Measurements from ENCODE around the gene MYH10. TPM values are rescaled to one million over a fixed set of nuclear protein-coding genes. Genes with fewer than 3 reads are reported as not detected.
A peak's percentile ranks its signal among the peaks of the same experiment; 100 is the strongest.

The MYH10 gene
- total and polyA plus RNA-seq, 9 of the 15 experiments (the other 6 are each of a cell fraction or from before 2014, with no cell fraction given): 16.3 to 95.3 (median 39.7) TPM

- TF ChIP-seq VEZF1 (CRISPR knock-in tag; IDR thresholded peaks at IDR 0.05) (peak; percentile 41; the same call in 1 of the 2 replicates), CXXC5 (CRISPR knock-in tag; IDR thresholded peaks at IDR 0.05) (peak; percentile 23; the same call in 1 of the 2 replicates), MAFG (tag; conservative IDR thresholded peaks at IDR 0.05) (no peak), HDAC1 (IDR thresholded peaks at IDR 0.05) (peak in 1 of 2 experiments; percentile 11; a peak in 2 of 4 replicates), MYBL2 (IDR thresholded peaks at IDR 0.05; ENCODE audit: low read depth) (no peak), MYBL2 (CRISPR knock-in tag; IDR thresholded peaks at IDR 0.05; ENCODE audit: borderline replicate concordance) (no peak), TBL1XR1 (IDR thresholded peaks at IDR 0.05; ENCODE audit: low read length in 2 of 2) (no peak), EGR1 (conservative IDR thresholded peaks at IDR 0.05) (peak; percentile 70), EP400 (IDR thresholded peaks at IDR 0.05) (peak; percentile 42; the same call in 1 of the 2 replicates), HES1 (IDR thresholded peaks at IDR 0.05; ENCODE audit: low read depth) (0 out of 2 replicates have a peak, but pooled peaks have one; percentile 13), SAP30 (IDR thresholded peaks at IDR 0.05; ENCODE audit: borderline replicate concordance, insufficient read depth, low read depth, low read length, poor library complexity, severe bottlenecking) (peak; percentile 51), RBBP5 (IDR thresholded peaks at IDR 0.05; ENCODE audit: borderline replicate concordance, insufficient read depth, low read length, poor library complexity, severe bottlenecking) (peak; percentile 52), ZNF764 (CRISPR knock-in tag; IDR thresholded peaks at IDR 0.05; ENCODE audit: low read depth) (no peak), E2F6 (IDR thresholded peaks at IDR 0.05; ENCODE audit: borderline replicate concordance in 1 of 2, extremely low read depth in 1 of 2, insufficient read depth in 1 of 2, insufficient read length in 1 of 2, low read depth in 1 of 2, low read length in 1 of 2, poor library complexity in 1 of 2, severe bottlenecking in 1 of 2) (peak in 1 of 2 experiments; percentile 71), ZC3H8 (IDR thresholded peaks at IDR 0.05) (no peak), XRCC4 (IDR thresholded peaks at IDR 0.05; ENCODE audit: extremely low read depth, insufficient read depth, insufficient read length) (no peak), TRIM24 (IDR thresholded peaks at IDR 0.05) (no peak), PHF8 (IDR thresholded peaks at IDR 0.05; ENCODE audit: borderline replicate concordance, low read length) (peak; percentile 34; the same call in 1 of the 2 replicates), RUNX1 (IDR thresholded peaks at IDR 0.05; ENCODE audit: low read depth) (no peak), TBP (optimal IDR thresholded peaks at IDR 0.05; ENCODE audit: low read depth, low read length) (peak; percentile 19), KDM5B (IDR thresholded peaks at IDR 0.05; ENCODE audit: insufficient replicate concordance, low read depth, low read length) (peak; percentile 23)
Observed at GRCh38 chr17:8629371-8630226, 926 bp downstream of the MYH10 start (continued).

Data from K562 (cell line).